Left kidney (tissue), 2 donors: ENCODE data around the gene WIPF2. TPM values are rescaled to one million over a fixed set of nuclear protein-coding genes. Genes with fewer than 3 reads are reported as not detected.

Experiments used
- DNase-seq: peaks from one replicate; pipeline ENCODE4 v3.0.0-alpha.2; 2013
- polyA plus RNA-seq: library from polyadenylated mRNA; unstranded; fragments of 120-200 nt; gene quantifications from one replicate; pipeline ENCODE4 v1.2.1, GENCODE V29; 2013; ENCODE audit not compliant: insufficient read length

WIPF2 gene
- polyA plus RNA-seq, 1 donor, result 33.3 TPM

GRCh38 chr17:40326014-40326831, 107.1 kb downstream of the WIPF2 start:
- no peak for DNase-seq

- no peak for DNase-seq
These were observed 107.7 kb downstream of the WIPF2 start for GRCh38 chr17:40326832-40327199.

GRCh38 chr17:40327244-40327729, 108.2 kb downstream of the WIPF2 start:
- no peak for DNase-seq

GRCh38 chr17:40327735-40328385, 108.8 kb downstream of the WIPF2 start:
- DNase-seq, result no peak

GRCh38 chr17:40328386-40328766, 109.3 kb downstream of the WIPF2 start:
- DNase-seq, result no peak

GRCh38 chr17:40329839-40330794, 111.0 kb downstream of the WIPF2 start:
- DNase-seq, result no peak

GRCh38 chr17:40330850-40331470, 111.9 kb downstream of the WIPF2 start:
- DNase-seq, result no peak

- no peak for DNase-seq
These were observed 112.9 kb downstream of the WIPF2 start for GRCh38 chr17:40331743-40332641.

Other genes with a start within 250 kb of the WIPF2 start
- gene PSMD3, start 238.5 kb upstream of the WIPF2 start, polyA plus RNA-seq, result 106 TPM
- not detected for gene CSF3, start 203.9 kb upstream of the WIPF2 start, polyA plus RNA-seq
- gene MED24, start 164.9 kb upstream of the WIPF2 start, polyA plus RNA-seq, result 127 TPM
- gene THRA, start 156.3 kb upstream of the WIPF2 start, polyA plus RNA-seq, result 48.2 TPM
- 4.1 TPM for gene NR1D1, start 118.7 kb upstream of the WIPF2 start, polyA plus RNA-seq
- gene MSL1, start 97.3 kb upstream of the WIPF2 start, polyA plus RNA-seq, result 197 TPM
- gene CASC3, start 78.8 kb upstream of the WIPF2 start, polyA plus RNA-seq, result 124 TPM
- 13.2 TPM for gene RAPGEFL1, start 41.8 kb upstream of the WIPF2 start, polyA plus RNA-seq
- gene CDC6, start 68.6 kb downstream of the WIPF2 start, polyA plus RNA-seq, result 32.9 TPM
- gene RARA, start 89.9 kb downstream of the WIPF2 start, polyA plus RNA-seq, result 34.3 TPM
- not detected for gene GJD3, start 145.4 kb downstream of the WIPF2 start, polyA plus RNA-seq
- gene TOP2A, start 198.6 kb downstream of the WIPF2 start, polyA plus RNA-seq, result 259 TPM
- gene IGFBP4, start 224.1 kb downstream of the WIPF2 start, polyA plus RNA-seq, result 305 TPM